HL-60 (cell line): ENCODE measurements around the gene ZNF627.

ENCODE experiments used
- DNase-seq, 2 experiments: peaks; one replicate each; pipeline ENCODE4 v3.0.0-alpha.2; 2010 to 2020; ENCODE audit warnings: low read depth in 1 of 2, low spot score in 1 of 2
- H3K27ac ChIP-seq: fragments of 250-450 bp; sonication (Bioruptor Pico); replicated peaks from 2 replicates; pipeline ENCODE4 v1.5.1; 2020; ENCODE audit warnings: mild to moderate bottlenecking, moderate library complexity
- H3K27me3 ChIP-seq: fragments of 250-450 bp; sonication (Bioruptor Pico); 2 replicates; pipeline ENCODE4 v1.5.1; 2021; ENCODE audit warnings: mild to moderate bottlenecking, moderate library complexity; ENCODE audit not compliant: insufficient read depth, poor library complexity, severe bottlenecking
- H3K4me3 ChIP-seq: replicated peaks from 2 replicates; pipeline ENCODE4 v1.5.1; 2011; ENCODE audit warnings: mild to moderate bottlenecking, control low read depth, low read length; ENCODE audit not compliant: insufficient read depth
- GABPA ChIP-seq: IDR thresholded peaks from 2 replicates; pipeline ENCODE4 v1.6.1; 2012; ENCODE audit warnings: low read depth
- POLR2AphosphoS5 ChIP-seq: IDR thresholded peaks from 2 replicates; pipeline ENCODE4 v1.6.1; 2012; ENCODE audit warnings: low read depth
- SPI1 ChIP-seq: IDR thresholded peaks from 2 replicates; pipeline ENCODE4 v1.6.1; 2012; ENCODE audit warnings: low read depth, mild to moderate bottlenecking, borderline replicate concordance
- TF ChIP-seq, protein P1 (sequence below): IDR thresholded peaks from 2 replicates; pipeline ENCODE4 v1.6.1; 2012; ENCODE audit warnings: low read depth; ENCODE audit not compliant: insufficient replicate concordance
- TF ChIP-seq, protein P2 (sequence below): IDR thresholded peaks from one replicate; pipeline ENCODE4 v1.5.1; 2011; ENCODE audit warnings: low read length, control low read depth, inconsistent platforms; ENCODE audit not compliant: insufficient read depth

The ZNF627 gene

DNA sequence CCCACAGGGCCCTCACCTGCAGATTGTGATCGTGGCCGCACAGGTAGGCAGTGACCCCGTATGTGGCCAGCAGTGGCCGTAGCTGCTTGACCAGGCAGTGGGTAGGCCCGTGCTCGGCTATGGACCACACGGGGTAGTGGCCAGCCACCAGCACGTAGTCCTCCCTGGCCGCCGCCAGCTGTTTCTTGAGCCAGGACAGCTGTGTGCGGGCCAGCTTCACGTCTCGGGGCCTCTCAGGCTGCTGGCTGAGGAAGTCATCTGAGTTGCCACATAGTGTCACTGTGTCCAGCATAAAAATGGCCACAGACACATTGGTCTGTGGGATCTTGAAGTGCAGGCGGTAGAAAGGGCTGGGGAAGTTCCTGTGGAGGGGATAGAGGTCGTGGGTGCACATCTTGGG lies 21.1 kb upstream of the ZNF627 start:
- TF ChIP-seq SPI1 (0 out of 2 replicates have a peak, but pooled peaks have one; percentile 7), GABPA (no peak)
- no peaks in the 10 kb centered on the region for H3K27me3 ChIP-seq
- H3K4me3 ChIP-seq, result no peak overlapping the region
- no peak for DNase-seq
- H3K27ac ChIP-seq, result no peak overlapping the region

DNA sequence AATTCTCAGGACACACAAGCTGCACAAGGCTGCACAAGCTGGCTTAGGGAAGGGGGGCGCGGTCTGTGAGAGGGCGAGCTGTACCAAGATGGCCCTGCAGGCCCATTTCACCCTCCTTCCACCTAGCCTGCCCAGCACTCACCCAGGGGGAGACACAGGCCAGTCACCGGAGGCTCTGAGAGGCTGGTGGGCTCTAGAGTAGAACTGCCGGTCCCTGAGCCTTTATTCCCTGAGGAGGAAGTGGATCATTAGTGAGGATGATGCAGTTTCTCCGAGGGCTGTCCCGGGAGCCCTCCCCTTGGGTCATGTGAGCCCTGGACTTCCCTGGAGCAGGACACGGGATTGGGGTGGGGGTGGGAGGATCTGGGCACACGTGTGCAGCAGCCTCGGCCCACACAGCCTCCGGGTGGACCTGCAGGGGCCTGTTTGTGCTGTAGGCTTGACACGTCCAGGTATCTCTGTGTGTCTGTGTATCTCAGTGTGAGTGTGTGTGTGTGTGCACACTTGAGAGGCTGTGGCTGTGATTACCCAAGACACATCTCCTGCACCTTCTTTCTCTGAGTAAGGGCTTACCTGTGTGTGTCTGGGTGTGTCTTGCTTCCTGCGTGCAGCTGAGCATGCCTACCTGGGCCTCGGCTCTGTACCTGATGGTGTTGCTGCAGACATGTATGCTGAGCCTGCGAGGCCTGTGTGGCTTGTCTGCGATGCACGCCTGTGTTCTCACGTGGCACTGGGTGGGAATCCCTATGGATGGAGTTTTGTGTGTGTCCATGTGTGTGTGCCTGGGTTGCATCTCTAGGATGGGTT lies 19.6 kb upstream of the ZNF627 start, which contains the start of gene ACP5:
TSS of gene ACP5 (minus strand) at position 195 of the 807 bp plus-strand sequence. CDS start 328 bp downstream, outside the sequence.
- no peaks in the 10 kb centered on the region for H3K27me3 ChIP-seq
- H3K27ac ChIP-seq, result no peak within 1 kb of the TSS
- DNase-seq, result no peak
- TF ChIP-seq GABPA (no peak), POLR2AphosphoS5 (no peak; the same call in 1 of the 2 replicates), SPI1 (no peak)
- TF ChIP-seq, protein P1, sequence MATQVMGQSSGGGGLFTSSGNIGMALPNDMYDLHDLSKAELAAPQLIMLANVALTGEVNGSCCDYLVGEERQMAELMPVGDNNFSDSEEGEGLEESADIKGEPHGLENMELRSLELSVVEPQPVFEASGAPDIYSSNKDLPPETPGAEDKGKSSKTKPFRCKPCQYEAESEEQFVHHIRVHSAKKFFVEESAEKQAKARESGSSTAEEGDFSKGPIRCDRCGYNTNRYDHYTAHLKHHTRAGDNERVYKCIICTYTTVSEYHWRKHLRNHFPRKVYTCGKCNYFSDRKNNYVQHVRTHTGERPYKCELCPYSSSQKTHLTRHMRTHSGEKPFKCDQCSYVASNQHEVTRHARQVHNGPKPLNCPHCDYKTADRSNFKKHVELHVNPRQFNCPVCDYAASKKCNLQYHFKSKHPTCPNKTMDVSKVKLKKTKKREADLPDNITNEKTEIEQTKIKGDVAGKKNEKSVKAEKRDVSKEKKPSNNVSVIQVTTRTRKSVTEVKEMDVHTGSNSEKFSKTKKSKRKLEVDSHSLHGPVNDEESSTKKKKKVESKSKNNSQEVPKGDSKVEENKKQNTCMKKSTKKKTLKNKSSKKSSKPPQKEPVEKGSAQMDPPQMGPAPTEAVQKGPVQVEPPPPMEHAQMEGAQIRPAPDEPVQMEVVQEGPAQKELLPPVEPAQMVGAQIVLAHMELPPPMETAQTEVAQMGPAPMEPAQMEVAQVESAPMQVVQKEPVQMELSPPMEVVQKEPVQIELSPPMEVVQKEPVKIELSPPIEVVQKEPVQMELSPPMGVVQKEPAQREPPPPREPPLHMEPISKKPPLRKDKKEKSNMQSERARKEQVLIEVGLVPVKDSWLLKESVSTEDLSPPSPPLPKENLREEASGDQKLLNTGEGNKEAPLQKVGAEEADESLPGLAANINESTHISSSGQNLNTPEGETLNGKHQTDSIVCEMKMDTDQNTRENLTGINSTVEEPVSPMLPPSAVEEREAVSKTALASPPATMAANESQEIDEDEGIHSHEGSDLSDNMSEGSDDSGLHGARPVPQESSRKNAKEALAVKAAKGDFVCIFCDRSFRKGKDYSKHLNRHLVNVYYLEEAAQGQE, result no peak
- TF ChIP-seq, protein P2, sequence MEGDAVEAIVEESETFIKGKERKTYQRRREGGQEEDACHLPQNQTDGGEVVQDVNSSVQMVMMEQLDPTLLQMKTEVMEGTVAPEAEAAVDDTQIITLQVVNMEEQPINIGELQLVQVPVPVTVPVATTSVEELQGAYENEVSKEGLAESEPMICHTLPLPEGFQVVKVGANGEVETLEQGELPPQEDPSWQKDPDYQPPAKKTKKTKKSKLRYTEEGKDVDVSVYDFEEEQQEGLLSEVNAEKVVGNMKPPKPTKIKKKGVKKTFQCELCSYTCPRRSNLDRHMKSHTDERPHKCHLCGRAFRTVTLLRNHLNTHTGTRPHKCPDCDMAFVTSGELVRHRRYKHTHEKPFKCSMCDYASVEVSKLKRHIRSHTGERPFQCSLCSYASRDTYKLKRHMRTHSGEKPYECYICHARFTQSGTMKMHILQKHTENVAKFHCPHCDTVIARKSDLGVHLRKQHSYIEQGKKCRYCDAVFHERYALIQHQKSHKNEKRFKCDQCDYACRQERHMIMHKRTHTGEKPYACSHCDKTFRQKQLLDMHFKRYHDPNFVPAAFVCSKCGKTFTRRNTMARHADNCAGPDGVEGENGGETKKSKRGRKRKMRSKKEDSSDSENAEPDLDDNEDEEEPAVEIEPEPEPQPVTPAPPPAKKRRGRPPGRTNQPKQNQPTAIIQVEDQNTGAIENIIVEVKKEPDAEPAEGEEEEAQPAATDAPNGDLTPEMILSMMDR, result no peak
- H3K4me3 ChIP-seq, result no peak within 1 kb of the TSS

DNA sequence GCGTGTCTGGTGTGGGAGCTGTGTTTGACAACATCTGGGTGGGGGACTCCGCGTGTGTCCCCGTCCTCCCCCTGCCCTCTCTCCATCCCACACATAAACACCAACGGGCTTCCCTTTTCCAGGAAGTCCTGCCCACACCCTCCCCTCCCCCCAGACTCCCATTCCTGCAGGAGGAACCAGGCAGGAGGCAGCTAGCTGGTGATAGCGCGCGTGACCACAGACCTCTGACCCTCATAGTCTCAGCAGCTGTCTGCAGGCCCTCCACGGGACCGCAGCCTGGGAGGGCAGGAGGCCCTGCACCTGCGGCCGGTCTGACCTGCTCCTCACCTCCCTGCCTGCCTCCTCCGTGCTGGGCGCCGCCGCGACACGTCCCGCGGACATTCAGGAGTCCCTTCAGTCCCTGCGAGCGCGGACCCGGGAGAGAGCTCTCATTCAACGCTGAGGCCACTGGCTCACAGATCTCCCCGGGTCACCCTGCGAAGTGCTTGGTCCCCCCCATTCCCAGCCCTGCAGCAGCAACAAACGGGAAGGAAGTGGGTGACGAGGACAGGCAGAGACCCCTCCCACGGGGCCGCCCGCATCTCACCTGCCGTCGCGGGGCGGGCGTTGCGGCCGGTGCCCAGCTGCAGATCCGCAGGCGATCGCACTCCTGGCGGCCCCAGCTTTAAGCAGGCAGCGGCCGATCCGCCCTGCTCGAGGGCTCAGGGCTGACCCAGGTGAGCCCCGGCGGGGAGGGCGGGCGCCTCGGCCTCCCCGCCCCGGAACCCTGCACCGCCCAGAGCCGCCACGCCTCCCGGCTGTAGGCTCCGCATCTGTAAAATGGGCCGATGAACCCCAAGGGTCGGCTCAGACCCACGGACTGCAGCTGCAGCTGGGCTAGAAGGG lies 18.8 kb upstream of the ZNF627 start:
- Histone ChIP-seq H3K27me3 (no peaks in the 10 kb centered on the region), H3K4me3 (no peak overlapping the region), H3K27ac (no peak overlapping the region)
- peak; percentile 45 to 74 for DNase-seq
- TF ChIP-seq, protein P2, result no peak
- TF ChIP-seq POLR2AphosphoS5 (peak; percentile 52; the same call in 1 of the 2 replicates), SPI1 (no peak; the same call in 1 of the 2 replicates)

DNA sequence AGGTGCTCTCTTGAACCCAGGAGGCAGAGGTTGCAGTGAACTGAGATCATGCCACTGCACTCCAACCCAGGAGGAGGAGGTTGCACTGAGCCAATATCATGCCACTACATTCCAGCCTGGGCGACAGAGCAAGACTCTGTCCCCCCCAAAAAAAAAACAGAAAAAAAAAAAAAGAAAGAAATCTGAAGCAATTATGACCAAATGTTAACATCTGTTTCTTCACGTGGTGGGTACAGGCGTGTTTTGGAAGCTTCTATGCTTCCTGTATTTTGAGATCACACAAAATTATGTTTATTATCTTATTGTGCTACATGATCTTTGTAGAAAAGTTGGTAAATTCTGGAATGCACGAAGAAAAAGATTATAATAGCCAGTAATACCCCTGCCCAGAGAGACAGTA lies 17.2 kb upstream of the ZNF627 start:
- H3K4me3 ChIP-seq, result no peak overlapping the region
- no peak for TF ChIP-seq POLR2AphosphoS5
- no peak for TF ChIP-seq GABPA
- TF ChIP-seq SPI1, result no peak
- TF ChIP-seq, protein P2, result no peak
- TF ChIP-seq, protein P1, result no peak
- no peaks in the 10 kb centered on the region for H3K27me3 ChIP-seq
- no peak for DNase-seq
- no peak overlapping the region for H3K27ac ChIP-seq
